ENCODE data around the gene CHD2. TPM values are rescaled to one million over a fixed set of nuclear protein-coding genes. Genes with fewer than 3 reads are reported as not detected.

The CHD2 gene
- total RNA-seq, 1 donor from 2014 or later: 105 TPM

- H3K4me3 Mint-ChIP-seq (ENCODE audit: unreplicated experiment): peak overlapping the region; percentile 40
- peak; percentile 72 for FAIRE-seq
- no peak overlapping the region for H2AFZ ChIP-seq (ENCODE audit: low read depth, low read length)
These were observed 9.1 kb downstream of the CHD2 start for GRCh38 chr15:92909136-92909781.

GRCh38 chr15:92910451-92910850, 10.3 kb downstream of the CHD2 start:
- peaks cover 11% of the 10 kb centered on the region for H3K36me3 Mint-ChIP-seq (ENCODE audit: low read depth, unreplicated experiment)
- peaks cover 77% of the 10 kb centered on the region for H3K4me1 Mint-ChIP-seq (ENCODE audit: low read depth, unreplicated experiment)

More at GRCh38 chr15:92909136-92909781, 9.1 kb downstream of the CHD2 start:
- Histone ChIP-seq H3K79me2 (ENCODE audit: insufficient read depth, low read length) (peaks cover 99% of the 10 kb centered on the region), H3K4me3 (ENCODE audit: insufficient read depth, low read depth, low read length) (peak overlapping the region; percentile 45), H3K9ac (ENCODE audit: low read length) (peak overlapping the region; percentile 69), H3K36me3 (ENCODE audit: insufficient read depth, low read length) (peaks cover 11% of the 10 kb centered on the region), H3K4me1 (ENCODE audit: insufficient read depth, low read length) (peaks cover 69% of the 10 kb centered on the region), H3K4me2 (ENCODE audit: low read length) (peak overlapping the region; percentile 91), H3K9me3 (ENCODE audit: insufficient read depth, low read depth, low read length) (no peaks in the 10 kb centered on the region), H3K27me3 (ENCODE audit: insufficient read depth, low read length) (no peaks in the 10 kb centered on the region), H4K20me1 (ENCODE audit: insufficient read depth, low read length) (peaks cover 58% of the 10 kb centered on the region), H3K27ac (ENCODE audit: low read depth, low read length) (peak overlapping the region; percentile 99)
- Mint-ChIP-seq H3K4me1 (ENCODE audit: low read depth, unreplicated experiment) (peaks cover 76% of the 10 kb centered on the region), H3K27me3 (ENCODE audit: low read depth, unreplicated experiment) (no peaks in the 10 kb centered on the region), H3K9me3 (ENCODE audit: unreplicated experiment) (no peaks in the 10 kb centered on the region), H3K36me3 (ENCODE audit: low read depth, unreplicated experiment) (peaks cover 11% of the 10 kb centered on the region), H3K27ac (ENCODE audit: unreplicated experiment) (peak overlapping the region; percentile 93)
- TF ChIP-seq CTCF (IDR thresholded peaks at IDR 0.05; ENCODE audit: insufficient read depth, low read depth, low read length) (no peak), EZH2 (IDR thresholded peaks at IDR 0.05; ENCODE audit: insufficient read depth, low read length) (no peak)
- peak; percentile 74 for DNase-seq (ENCODE audit: low read depth)

More at GRCh38 chr15:92910451-92910850, 10.3 kb downstream of the CHD2 start:
- Histone ChIP-seq H2AFZ (ENCODE audit: low read depth, low read length) (no peak overlapping the region), H3K4me3 (ENCODE audit: insufficient read depth, low read depth, low read length) (peak overlapping the region; percentile 7), H4K20me1 (ENCODE audit: insufficient read depth, low read length) (peaks cover 61% of the 10 kb centered on the region), H3K27me3 (ENCODE audit: insufficient read depth, low read length) (no peaks in the 10 kb centered on the region), H3K36me3 (ENCODE audit: insufficient read depth, low read length) (peaks cover 11% of the 10 kb centered on the region), H3K9me3 (ENCODE audit: insufficient read depth, low read depth, low read length) (no peaks in the 10 kb centered on the region), H3K4me2 (ENCODE audit: low read length) (peak overlapping the region; percentile 22), H3K27ac (ENCODE audit: low read depth, low read length) (peak overlapping the region; percentile 34), H3K79me2 (ENCODE audit: insufficient read depth, low read length) (peaks cover 97% of the 10 kb centered on the region), H3K4me1 (ENCODE audit: insufficient read depth, low read length) (peaks cover 71% of the 10 kb centered on the region), H3K9ac (ENCODE audit: low read length) (peak overlapping the region; percentile 2)
- DNase-seq (ENCODE audit: low read depth) (no peak), FAIRE-seq (no peak)
- peak overlapping the region; percentile 23 for H3K4me3 Mint-ChIP-seq (ENCODE audit: unreplicated experiment)
- H3K9me3 Mint-ChIP-seq (ENCODE audit: unreplicated experiment): no peaks in the 10 kb centered on the region
- no peaks in the 10 kb centered on the region for H3K27me3 Mint-ChIP-seq (ENCODE audit: low read depth, unreplicated experiment)
- peak overlapping the region; percentile 75 for H3K27ac Mint-ChIP-seq (ENCODE audit: unreplicated experiment)
- TF ChIP-seq CTCF (IDR thresholded peaks at IDR 0.05; ENCODE audit: insufficient read depth, low read depth, low read length): no peak
- no peak for TF ChIP-seq EZH2 (IDR thresholded peaks at IDR 0.05; ENCODE audit: insufficient read depth, low read length)

Measured in astrocyte (in vitro differentiated cells and primary cell).